OCI-LY1 (cell line): ENCODE measurements around the gene LTO1.

Experiments used
- H2AFZ ChIP-seq: fragments of 200-600 bp; sonication (generic), shearing (Covaris generic); 2 replicates; pipeline ENCODE4 v1.6.0; 2014; ENCODE audit warnings: antibody characterized with exemption, mild to moderate bottlenecking, low read length
- H3F3A ChIP-seq: fragments of 200-600 bp; sonication (generic), shearing (Covaris generic); 2 replicates; pipeline ENCODE4 v1.6.0; 2014; ENCODE audit warnings: mild to moderate bottlenecking, antibody characterized with exemption, low read length, moderate library complexity; ENCODE audit not compliant: insufficient read depth
- H3K27ac ChIP-seq: fragments of 200-600 bp; sonication (generic); 2 replicates; pipeline ENCODE4 v1.5.1; 2014; ENCODE audit warnings: low read length, mixed run types, mild to moderate bottlenecking, low read depth; ENCODE audit not compliant: poor library complexity, severe bottlenecking
- H3K27me3 ChIP-seq: fragments of 200-600 bp; sonication (generic); 2 replicates; pipeline ENCODE4 v1.6.0; 2014; ENCODE audit warnings: antibody characterized with exemption, mild to moderate bottlenecking, low read length, moderate library complexity; ENCODE audit not compliant: insufficient read depth
- H3K36me3 ChIP-seq: fragments of 200-600 bp; sonication (generic); 2 replicates; pipeline ENCODE4 v1.6.1; 2014; ENCODE audit warnings: mild to moderate bottlenecking, antibody characterized with exemption, low read length, moderate library complexity, mixed read lengths; ENCODE audit not compliant: insufficient read depth
- H3K4me1 ChIP-seq: fragments of 200-600 bp; sonication (generic); 2 replicates; pipeline ENCODE4 v1.5.1; 2014; ENCODE audit warnings: mild to moderate bottlenecking, low read length, moderate library complexity; ENCODE audit not compliant: insufficient read depth, severe bottlenecking
- H3K4me2 ChIP-seq: fragments of 200-600 bp; sonication (generic), shearing (Covaris generic); 2 replicates; pipeline ENCODE4 v1.6.1; 2014; ENCODE audit warnings: low read length
- H3K4me3 ChIP-seq: fragments of 200-600 bp; sonication (generic); 2 replicates; pipeline ENCODE4 v1.5.1; 2014; ENCODE audit warnings: low read length, low read depth, mild to moderate bottlenecking, mixed read lengths; ENCODE audit not compliant: poor library complexity, severe bottlenecking
- H3K79me2 ChIP-seq: fragments of 200-600 bp; shearing (Covaris generic); 2 replicates; pipeline ENCODE4 v1.6.1; 2016; ENCODE audit warnings: mixed run types, low read length, mixed read lengths; ENCODE audit not compliant: insufficient read depth
- H3K9ac ChIP-seq: fragments of 200-600 bp; sonication (generic), shearing (Covaris generic); 2 replicates; pipeline ENCODE4 v1.6.1; 2014; ENCODE audit warnings: mild to moderate bottlenecking, low read length, mixed read lengths
- H3K9me2 ChIP-seq: fragments of 200-600 bp; sonication (generic), shearing (Covaris generic); 2 replicates; pipeline ENCODE4 v1.6.1; 2014; ENCODE audit warnings: low read depth, mild to moderate bottlenecking, low read length, mixed read lengths
- H3K9me3 ChIP-seq: fragments of 200-600 bp; shearing (Covaris generic); 2 replicates; pipeline ENCODE4 v1.6.1; 2014; ENCODE audit warnings: low read length, mixed read lengths
- H4K20me1 ChIP-seq: fragments of 200-600 bp; sonication (generic), shearing (Covaris generic); 2 replicates; pipeline ENCODE4 v1.6.0; 2016; ENCODE audit warnings: mild to moderate bottlenecking, low read length; ENCODE audit not compliant: insufficient read depth
- CTCF ChIP-seq: fragments of 200-600 bp; sonication (generic), shearing (Covaris generic); IDR thresholded peaks from 2 replicates; pipeline ENCODE4 v1.5.1; 2017; ENCODE audit warnings: mild to moderate bottlenecking, antibody characterized with exemption, low read length, moderate library complexity, mixed read lengths
- EZH2 ChIP-seq: fragments of 200-600 bp; sonication (generic), shearing (Covaris generic); IDR thresholded peaks from 2 replicates; pipeline ENCODE4 v1.8.0; 2017; ENCODE audit warnings: borderline replicate concordance, mixed run types, mild to moderate bottlenecking, antibody characterized with exemption, low read length, moderate library complexity, mixed read lengths

LTO1 gene

GRCh38 chr11:69659591-69659990 lies 15.6 kb downstream of the LTO1 start:
- no peak overlapping the region for H2AFZ ChIP-seq
- no peaks in the 10 kb centered on the region for H3F3A ChIP-seq
- H4K20me1 ChIP-seq = no peaks in the 10 kb centered on the region
- H3K4me2 ChIP-seq = no peak overlapping the region
- no peaks in the 10 kb centered on the region for H3K9me3 ChIP-seq
- no peaks in the 10 kb centered on the region for H3K36me3 ChIP-seq
- H3K9me2 ChIP-seq = no peaks in the 10 kb centered on the region
- H3K4me3 ChIP-seq = no peak overlapping the region
- TF ChIP-seq CTCF = no peak
- no peak for TF ChIP-seq EZH2
- H3K27ac ChIP-seq = no peak overlapping the region
- no peaks in the 10 kb centered on the region for H3K27me3 ChIP-seq
- H3K79me2 ChIP-seq = no peaks in the 10 kb centered on the region
- H3K9ac ChIP-seq = no peak overlapping the region
- H3K4me1 ChIP-seq = no peaks in the 10 kb centered on the region

- no peak for TF ChIP-seq EZH2
- TF ChIP-seq CTCF = no peak
- Histone ChIP-seq H3F3A (no peaks in the 10 kb centered on the region), H3K9ac (no peak overlapping the region), H4K20me1 (no peaks in the 10 kb centered on the region), H3K27me3 (no peaks in the 10 kb centered on the region), H3K4me1 (no peaks in the 10 kb centered on the region), H2AFZ (no peak overlapping the region), H3K79me2 (no peaks in the 10 kb centered on the region), H3K9me2 (no peaks in the 10 kb centered on the region), H3K9me3 (no peaks in the 10 kb centered on the region), H3K4me2 (no peak overlapping the region), H3K4me3 (no peak overlapping the region), H3K27ac (no peak overlapping the region), H3K36me3 (no peaks in the 10 kb centered on the region)
Observed at GRCh38 chr11:69658626-69659450, 16.3 kb downstream of the LTO1 start.

GRCh38 chr11:69657911-69658625 lies 17.1 kb downstream of the LTO1 start:
- Histone ChIP-seq H3K27ac (no peak overlapping the region), H3K9me3 (no peaks in the 10 kb centered on the region), H3K9ac (no peak overlapping the region), H3K27me3 (no peaks in the 10 kb centered on the region), H3K79me2 (no peaks in the 10 kb centered on the region), H3F3A (no peaks in the 10 kb centered on the region), H3K36me3 (no peaks in the 10 kb centered on the region), H4K20me1 (no peaks in the 10 kb centered on the region), H3K4me3 (no peak overlapping the region), H3K9me2 (no peaks in the 10 kb centered on the region), H3K4me1 (no peaks in the 10 kb centered on the region), H3K4me2 (no peak overlapping the region), H2AFZ (no peak overlapping the region)
- no peak for TF ChIP-seq CTCF
- no peak for TF ChIP-seq EZH2
